ENCODE measurements around the gene RBMS3. TPM values are rescaled to one million over a fixed set of nuclear protein-coding genes. Genes with fewer than 3 reads are reported as not detected.

RBMS3 gene
- total RNA-seq, 1 donor from 2014 or later = 70.0 TPM

DNA sequence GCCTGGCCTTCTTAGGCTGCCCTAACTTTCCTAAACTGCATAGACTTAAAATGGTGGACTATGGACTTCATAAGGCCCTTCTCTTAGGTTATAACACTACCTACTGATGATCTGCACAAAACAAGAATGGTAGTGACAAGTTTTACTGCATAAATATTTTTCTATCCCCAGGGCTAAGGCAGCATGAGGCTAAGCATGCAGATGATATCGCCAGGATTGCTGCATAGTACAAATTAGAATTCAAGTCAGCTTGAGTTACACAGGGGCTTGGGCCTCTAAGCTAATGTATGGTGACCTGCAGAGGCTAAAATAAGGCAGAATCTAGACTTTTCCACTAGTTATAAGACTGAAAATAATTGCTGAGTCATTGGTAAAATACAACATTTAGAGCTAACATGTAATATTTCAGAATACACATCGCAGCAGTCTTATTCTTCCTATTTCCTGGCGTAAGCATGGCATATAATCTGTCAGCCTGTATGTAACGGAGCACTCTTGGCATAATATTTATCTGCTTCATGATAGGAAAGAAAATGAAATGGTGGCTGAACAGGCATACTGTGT lies 15.3 kb upstream of the RBMS3 start:
- Histone ChIP-seq H3K9me3 (no peaks in the 10 kb centered on the region), H3K27me3 (no peaks in the 10 kb centered on the region), H3K4me3 (no peak overlapping the region), H3K36me3 (no peaks in the 10 kb centered on the region), H3K4me1 (no peaks in the 10 kb centered on the region), H3K27ac (no peak overlapping the region)
- no peak for DNase-seq (ENCODE audit: extremely low spot score in 2 of 2)
- intact Hi-C loops (cut with DNase I) = no loop called here
- no peak for TF ChIP-seq POLR2A (IDR thresholded peaks at IDR 0.05)
- TF ChIP-seq POLR2AphosphoS5 (IDR thresholded peaks at IDR 0.05; ENCODE audit: insufficient read depth in 1 of 2, low read depth in 1 of 2) = no peak
- TF ChIP-seq, protein P1, sequence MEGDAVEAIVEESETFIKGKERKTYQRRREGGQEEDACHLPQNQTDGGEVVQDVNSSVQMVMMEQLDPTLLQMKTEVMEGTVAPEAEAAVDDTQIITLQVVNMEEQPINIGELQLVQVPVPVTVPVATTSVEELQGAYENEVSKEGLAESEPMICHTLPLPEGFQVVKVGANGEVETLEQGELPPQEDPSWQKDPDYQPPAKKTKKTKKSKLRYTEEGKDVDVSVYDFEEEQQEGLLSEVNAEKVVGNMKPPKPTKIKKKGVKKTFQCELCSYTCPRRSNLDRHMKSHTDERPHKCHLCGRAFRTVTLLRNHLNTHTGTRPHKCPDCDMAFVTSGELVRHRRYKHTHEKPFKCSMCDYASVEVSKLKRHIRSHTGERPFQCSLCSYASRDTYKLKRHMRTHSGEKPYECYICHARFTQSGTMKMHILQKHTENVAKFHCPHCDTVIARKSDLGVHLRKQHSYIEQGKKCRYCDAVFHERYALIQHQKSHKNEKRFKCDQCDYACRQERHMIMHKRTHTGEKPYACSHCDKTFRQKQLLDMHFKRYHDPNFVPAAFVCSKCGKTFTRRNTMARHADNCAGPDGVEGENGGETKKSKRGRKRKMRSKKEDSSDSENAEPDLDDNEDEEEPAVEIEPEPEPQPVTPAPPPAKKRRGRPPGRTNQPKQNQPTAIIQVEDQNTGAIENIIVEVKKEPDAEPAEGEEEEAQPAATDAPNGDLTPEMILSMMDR (IDR thresholded peaks at IDR 0.05) = no peak

- TF ChIP-seq POLR2AphosphoS5 (IDR thresholded peaks at IDR 0.05; ENCODE audit: insufficient read depth in 1 of 2, low read depth in 1 of 2) = no peak
- TF ChIP-seq, protein P1 (IDR thresholded peaks at IDR 0.05) = no peak
- TF ChIP-seq POLR2A (IDR thresholded peaks at IDR 0.05) = no peak
These were observed 13.6 kb upstream of the RBMS3 start for GRCh38 chr3:29267226-29267625.

DNA sequence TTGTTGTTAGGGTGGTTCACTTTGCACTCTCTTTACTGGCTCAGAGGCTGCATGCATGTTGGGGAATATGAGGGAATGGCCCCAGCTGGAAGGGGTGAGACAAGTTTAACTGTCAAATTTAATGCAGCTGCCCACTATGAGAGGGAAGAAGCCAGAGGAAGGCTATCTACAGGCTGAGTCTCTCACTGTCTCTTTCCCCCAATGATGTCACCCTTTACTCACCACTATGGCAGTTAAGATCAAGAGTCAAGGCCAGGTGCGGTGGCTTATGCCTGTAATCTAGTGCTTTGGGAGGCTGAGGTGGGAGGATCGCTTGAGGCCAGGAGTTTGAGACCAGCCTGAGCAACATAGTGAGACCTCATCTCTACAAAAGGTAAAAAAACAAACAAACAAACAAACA lies 12.2 kb upstream of the RBMS3 start:
- H3K9me3 ChIP-seq = no peaks in the 10 kb centered on the region
- no peak overlapping the region for H3K27ac ChIP-seq
- H3K4me1 ChIP-seq = no peaks in the 10 kb centered on the region
- no peaks in the 10 kb centered on the region for H3K36me3 ChIP-seq
- intact Hi-C loops (cut with DNase I) = no loop called here
- H3K27me3 ChIP-seq = no peaks in the 10 kb centered on the region
- no peak for TF ChIP-seq POLR2A (IDR thresholded peaks at IDR 0.05)
- no peak for TF ChIP-seq POLR2AphosphoS5 (IDR thresholded peaks at IDR 0.05; ENCODE audit: insufficient read depth in 1 of 2, low read depth in 1 of 2)
- TF ChIP-seq, protein P1 (IDR thresholded peaks at IDR 0.05) = no peak
- no peak overlapping the region for H3K4me3 ChIP-seq
- DNase-seq (ENCODE audit: extremely low spot score in 2 of 2) = no peak

More at GRCh38 chr3:29267226-29267625, 13.6 kb upstream of the RBMS3 start:
- intact Hi-C loops (cut with DNase I) = no loop called here
- no peaks in the 10 kb centered on the region for H3K9me3 ChIP-seq
- H3K36me3 ChIP-seq = no peaks in the 10 kb centered on the region
- no peak overlapping the region for H3K4me3 ChIP-seq
- H3K4me1 ChIP-seq = no peaks in the 10 kb centered on the region
- no peak for DNase-seq (ENCODE audit: extremely low spot score in 2 of 2)
- H3K27me3 ChIP-seq = no peaks in the 10 kb centered on the region
- no peak overlapping the region for H3K27ac ChIP-seq

GRCh38 chr3:29270752-29271151 lies 10.1 kb upstream of the RBMS3 start:
- no peak for TF ChIP-seq POLR2AphosphoS5 (IDR thresholded peaks at IDR 0.05; ENCODE audit: insufficient read depth in 1 of 2, low read depth in 1 of 2)
- TF ChIP-seq, protein P1 (IDR thresholded peaks at IDR 0.05) = no peak
- intact Hi-C loops (cut with DNase I) = no loop called here
- H3K36me3 ChIP-seq = no peaks in the 10 kb centered on the region
- H3K4me3 ChIP-seq = no peak overlapping the region
- no peak for DNase-seq (ENCODE audit: extremely low spot score in 2 of 2)
- no peak overlapping the region for H3K27ac ChIP-seq
- no peaks in the 10 kb centered on the region for H3K27me3 ChIP-seq
- no peaks in the 10 kb centered on the region for H3K9me3 ChIP-seq
- H3K4me1 ChIP-seq = peaks cover 8% of the 10 kb centered on the region

DNA sequence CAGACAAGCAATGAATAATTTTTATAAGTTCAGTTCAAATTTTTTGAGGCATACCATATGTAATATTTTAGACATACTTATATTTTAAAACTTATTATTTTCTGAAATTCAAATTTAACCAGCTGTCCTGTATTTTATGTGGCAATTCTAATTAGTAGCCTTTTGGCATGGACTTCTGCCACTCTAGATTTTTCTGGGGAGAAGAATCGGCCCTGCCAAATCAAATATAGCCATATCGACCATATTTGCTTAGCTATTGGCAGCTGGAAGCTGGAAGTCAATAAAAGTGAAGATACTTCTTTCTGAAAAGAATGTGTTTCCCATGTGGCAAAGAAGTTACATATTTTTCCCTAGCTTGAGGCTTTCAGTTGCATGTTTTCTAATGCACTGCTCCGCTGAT lies 9.4 kb upstream of the RBMS3 start:
- no peak for DNase-seq (ENCODE audit: extremely low spot score in 2 of 2)
- intact Hi-C loops (cut with DNase I) = no loop called here

More for the DNA sequence above, 9.4 kb upstream of the RBMS3 start:
- Histone ChIP-seq H3K4me1 (peaks cover 8% of the 10 kb centered on the region), H3K4me3 (no peak overlapping the region), H3K36me3 (no peaks in the 10 kb centered on the region), H3K27ac (no peak overlapping the region), H3K9me3 (no peaks in the 10 kb centered on the region), H3K27me3 (no peaks in the 10 kb centered on the region)
- no peak for TF ChIP-seq POLR2AphosphoS5 (IDR thresholded peaks at IDR 0.05; ENCODE audit: insufficient read depth in 1 of 2, low read depth in 1 of 2)
- TF ChIP-seq POLR2A (IDR thresholded peaks at IDR 0.05) = no peak
- TF ChIP-seq, protein P1 (IDR thresholded peaks at IDR 0.05) = no peak

Data from vagina (tissue), 2 donors.